ENCODE data around the gene OMG. TPM values are rescaled to one million over a fixed set of nuclear protein-coding genes. Genes with fewer than 3 reads are reported as not detected.

OMG gene
- total RNA-seq, 1 experiment from 2014 or later = not detected

- ChIA-PET CTCF (no interaction called here), RAD21 (ENCODE audit: low non-redundant PET in 1 of 2, low total read pairs in 2 of 2, uncharacterized antibody in 2 of 2, unreplicated experiment in 2 of 2) (no interaction called here), POLR2A (no interaction called here)
- TF ChIP-seq SRF (IDR thresholded peaks at IDR 0.05; ENCODE audit: low read depth) = no peak
- no peak for TF ChIP-seq CTCF (IDR thresholded peaks at IDR 0.05 in 2 of 3, conservative IDR thresholded peaks at IDR 0.05 in 1 of 3; ENCODE audit: borderline replicate concordance in 1 of 3, insufficient read depth in 1 of 3, low read depth in 2 of 3, low read length in 2 of 3)
- TF ChIP-seq ZFX (IDR thresholded peaks at IDR 0.05) = no peak
- no peak for TF ChIP-seq EGR1 (IDR thresholded peaks at IDR 0.05; ENCODE audit: low read depth)
- no peak for TF ChIP-seq EZH2phosphoT487 (IDR thresholded peaks at IDR 0.05; ENCODE audit: borderline replicate concordance)
- TF ChIP-seq REST (IDR thresholded peaks at IDR 0.05; ENCODE audit: low read depth) = no peak
- no peak for TF ChIP-seq ZNF274 (IDR thresholded peaks at IDR 0.05; ENCODE audit: low read depth, low read length)
- TF ChIP-seq POLR2A (IDR thresholded peaks at IDR 0.05; ENCODE audit: borderline replicate concordance, extremely low read depth, insufficient read depth, insufficient read length) = no peak
- no peak for TF ChIP-seq ELF1 (IDR thresholded peaks at IDR 0.05; ENCODE audit: borderline replicate concordance, low read depth)
- no peak for TF ChIP-seq TCF7L2 (IDR thresholded peaks at IDR 0.05; ENCODE audit: borderline replicate concordance, extremely low read depth, insufficient read depth, insufficient read length)
- no peak for TF ChIP-seq MAX (IDR thresholded peaks at IDR 0.05)
- no peak for TF ChIP-seq YY1 (IDR thresholded peaks at IDR 0.05; ENCODE audit: extremely low read depth, insufficient replicate concordance, low read depth, low read length)
- TF ChIP-seq SIN3A (IDR thresholded peaks at IDR 0.05; ENCODE audit: low read depth) = no peak
- no peak for TF ChIP-seq CBX3 (IDR thresholded peaks at IDR 0.05; ENCODE audit: low read depth)
- no peak for TF ChIP-seq RAD21 (IDR thresholded peaks at IDR 0.05; ENCODE audit: low read depth)
- TF ChIP-seq ATF3 (IDR thresholded peaks at IDR 0.05) = no peak
- Histone ChIP-seq H3K27me3 (ENCODE audit: insufficient read depth, low read length) (no peaks in the 10 kb centered on the region), H3K27ac (ENCODE audit: low read depth, low read length) (no peak overlapping the region), H3K4me2 (ENCODE audit: low read length) (no peak overlapping the region), H3K36me3 (ENCODE audit: control insufficient read depth in 1 of 2, insufficient read depth in 2 of 2, low read length in 2 of 2) (no peaks in the 10 kb centered on the region), H3K9me2 (ENCODE audit: insufficient read depth) (no peaks in the 10 kb centered on the region), H2AFZ (ENCODE audit: low read depth, low read length, poor library complexity, severe bottlenecking) (no peak overlapping the region), H4K20me1 (ENCODE audit: insufficient read depth) (no peaks in the 10 kb centered on the region), H3K4me3 (replicated peaks in 1 of 2; ENCODE audit: low read depth in 1 of 2, low read length in 2 of 2) (no peak overlapping the region), H3K79me2 (ENCODE audit: insufficient read depth, low read length) (no peaks in the 10 kb centered on the region), H3K9ac (ENCODE audit: low read length) (no peak overlapping the region), H3K9me3 (ENCODE audit: control insufficient read depth in 1 of 2, insufficient read depth in 1 of 2, low read depth in 1 of 2, low read length in 2 of 2) (no peaks in the 10 kb centered on the region), H3K4me1 (ENCODE audit: control insufficient read depth in 1 of 2, insufficient read depth in 2 of 2, low read length in 2 of 2) (no peaks in the 10 kb centered on the region)
- no TSS peak for BruUV-seq (replicated peaks)
- no peak for ATAC-seq
- intact Hi-C loops (cut with micrococcal nuclease) = no loop called here
- DNase-seq (ENCODE audit: low read depth, low spot score) = no peak
Observed at GRCh38 chr17:31318298-31318801, 21.3 kb upstream of the OMG start.

All from HCT116 (cell line).